NCI-H187 (cell line): ENCODE results near the gene PXN.
"Not testable (repeated sequence)": the region's sequence is repeated elsewhere in the genome, so short reads cannot be mapped to it uniquely, and the experiment has no call there.

Experiments
- DNase-seq, 2 experiments: peaks; one replicate each; lab custom pipeline; 2025; lab: John Stamatoyannopoulos, UW

Gene PXN

DNA sequence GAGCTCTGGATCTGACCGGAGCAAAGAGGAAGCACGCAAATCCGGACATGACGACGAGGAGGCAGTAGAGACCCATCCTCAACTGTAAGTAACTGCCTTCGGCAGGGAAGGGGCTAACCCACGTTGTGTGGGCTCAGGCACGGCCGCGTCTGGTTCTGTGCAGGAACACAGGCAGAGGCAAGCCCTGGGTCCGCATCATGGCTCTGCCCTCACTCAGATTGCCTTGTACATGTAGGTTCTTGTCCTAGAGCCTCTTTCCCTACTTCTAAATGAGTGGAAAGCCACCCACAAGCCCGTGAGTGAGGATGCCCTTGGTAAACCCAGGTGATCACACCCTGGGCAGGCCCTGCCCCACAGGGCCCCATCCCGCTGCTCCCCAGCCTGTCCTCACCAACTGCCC, 55.7 kb downstream of the PXN start:
- DNase-seq: no peak

DNA sequence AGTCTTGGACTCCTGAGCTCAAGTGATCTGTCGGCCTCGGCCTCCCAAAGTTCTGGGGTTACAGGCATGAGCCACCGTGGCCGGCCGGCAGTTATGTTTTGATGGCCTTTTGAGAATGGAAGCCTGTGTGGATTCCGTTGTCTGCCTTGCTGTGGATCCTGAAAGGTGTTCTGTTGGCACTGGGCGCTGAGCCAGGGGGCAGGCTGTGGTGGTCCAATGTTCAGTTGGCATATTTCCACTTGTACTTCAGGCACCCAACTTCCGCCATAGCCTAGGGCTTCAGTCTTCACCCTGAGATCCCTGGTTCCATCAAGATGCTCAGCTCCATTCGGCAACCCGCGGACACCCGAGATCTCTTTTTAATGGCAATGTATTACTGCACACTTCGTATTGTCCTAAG, 58.3 kb downstream of the PXN start:
- no peak for DNase-seq

DNA sequence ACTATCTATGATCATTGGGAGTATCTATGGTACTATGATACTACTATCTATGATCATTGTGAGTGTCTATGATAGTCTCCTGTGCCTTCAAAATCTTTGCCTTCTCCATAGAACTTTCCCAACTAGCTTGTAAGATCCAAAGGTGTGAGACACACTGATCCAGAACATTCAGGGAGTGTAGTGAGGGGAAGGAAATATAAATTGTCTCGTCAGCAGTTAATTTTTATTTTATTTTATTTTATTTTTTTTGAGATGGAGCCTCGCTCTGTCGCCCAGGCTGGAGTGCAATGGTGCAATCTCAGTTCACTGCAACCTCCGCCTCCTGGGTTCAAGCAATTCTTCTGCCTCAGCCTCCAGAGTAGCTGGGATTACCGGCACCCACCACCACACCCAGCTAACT, 58.7 kb downstream of the PXN start:
- DNase-seq: not testable (repeated sequence)

DNA sequence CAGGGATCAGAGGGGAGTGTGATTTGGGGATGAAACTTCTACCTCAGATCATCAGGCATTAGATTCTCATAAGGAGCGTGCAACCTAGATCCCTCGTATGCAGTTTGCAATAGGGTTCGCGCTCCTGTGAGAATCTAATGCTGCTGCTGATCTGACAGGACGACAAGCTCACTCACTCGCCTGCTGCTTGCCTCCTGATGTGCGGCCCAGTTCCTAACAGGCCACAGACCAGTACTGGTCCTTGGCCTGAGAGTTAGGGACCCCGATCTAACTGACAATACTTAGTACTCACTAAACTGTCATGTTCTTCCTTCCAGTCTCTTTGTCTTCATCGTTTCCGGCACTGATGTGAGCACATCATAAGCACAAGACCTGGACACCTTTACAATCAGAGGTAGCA, 59.3 kb downstream of the PXN start:
- DNase-seq: no peak

DNA sequence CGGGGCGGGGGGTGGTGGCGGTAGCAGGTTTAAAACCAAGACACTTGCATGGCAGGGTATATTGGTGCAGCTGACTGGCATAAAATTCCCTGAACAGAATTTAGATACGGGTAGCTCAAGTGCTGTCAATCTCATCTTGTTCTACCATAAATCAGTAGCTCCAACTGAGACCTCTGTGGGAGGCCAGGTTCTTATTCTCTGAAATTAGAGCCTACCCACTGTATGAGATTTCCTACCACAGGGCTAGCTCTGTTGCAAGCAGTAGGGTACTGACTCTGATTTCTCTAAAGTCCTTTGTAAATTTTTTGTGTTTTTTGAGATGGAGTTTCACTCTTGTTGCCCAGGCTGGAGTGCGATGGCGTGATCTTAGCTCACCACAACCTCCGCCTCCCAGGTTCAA, 61.4 kb downstream of the PXN start:
- no peak for DNase-seq

DNA sequence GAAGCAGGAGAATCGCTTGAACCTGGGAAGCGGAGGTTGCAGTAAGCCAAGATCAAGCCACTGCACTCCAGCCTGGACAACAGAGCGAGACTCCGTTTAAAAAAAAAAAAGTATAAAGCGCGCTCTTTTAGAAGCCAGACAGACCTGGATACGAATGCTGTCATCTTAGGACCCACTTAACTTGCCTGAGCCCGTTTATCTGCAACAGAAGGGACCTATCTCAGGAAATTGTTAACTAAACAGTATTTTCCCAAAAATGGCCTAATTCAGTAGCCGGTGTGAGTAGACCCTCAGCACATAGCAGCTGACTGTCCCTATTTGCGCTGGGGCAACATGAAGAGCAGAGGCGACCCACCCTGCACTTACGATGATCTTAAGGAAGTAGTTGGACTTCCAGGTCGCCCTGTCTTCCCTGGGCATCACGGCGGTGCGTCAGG, 65.1 kb downstream of the PXN start:
- DNase-seq: no peak

DNA sequence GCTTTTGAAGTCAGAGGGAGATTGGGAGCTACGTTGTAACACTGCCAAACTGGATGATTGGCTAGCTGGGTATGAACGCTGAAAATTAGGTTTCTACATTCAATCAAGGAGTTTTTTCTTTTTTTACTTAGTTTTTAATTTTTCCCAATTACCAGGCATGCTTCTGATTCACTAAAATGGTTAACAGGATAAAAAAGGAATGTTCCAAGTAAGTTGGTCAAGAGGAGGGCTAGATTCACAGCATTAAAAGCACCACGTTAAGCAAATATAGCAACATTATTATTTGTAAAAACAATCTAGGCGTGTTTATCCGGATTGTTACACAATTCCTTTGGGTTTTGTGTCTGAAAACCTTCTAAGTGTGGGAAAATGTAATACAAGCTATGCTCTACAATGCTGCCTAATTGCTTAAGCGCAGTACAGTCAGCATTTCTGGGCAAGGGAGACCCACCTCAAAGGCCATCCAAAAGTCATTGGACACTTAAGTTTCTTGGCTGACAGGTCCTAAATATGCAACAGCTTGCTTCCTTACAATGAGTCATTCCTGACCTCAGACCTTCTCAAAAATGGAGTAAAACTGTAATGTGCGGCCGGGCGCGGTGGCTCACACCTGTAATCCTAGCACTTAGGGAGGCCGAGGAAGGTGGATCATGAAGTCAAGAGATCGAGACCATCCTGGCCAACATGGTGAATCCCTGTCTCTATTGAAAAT, 65.8 kb downstream of the PXN start:
- no peak for DNase-seq

DNA sequence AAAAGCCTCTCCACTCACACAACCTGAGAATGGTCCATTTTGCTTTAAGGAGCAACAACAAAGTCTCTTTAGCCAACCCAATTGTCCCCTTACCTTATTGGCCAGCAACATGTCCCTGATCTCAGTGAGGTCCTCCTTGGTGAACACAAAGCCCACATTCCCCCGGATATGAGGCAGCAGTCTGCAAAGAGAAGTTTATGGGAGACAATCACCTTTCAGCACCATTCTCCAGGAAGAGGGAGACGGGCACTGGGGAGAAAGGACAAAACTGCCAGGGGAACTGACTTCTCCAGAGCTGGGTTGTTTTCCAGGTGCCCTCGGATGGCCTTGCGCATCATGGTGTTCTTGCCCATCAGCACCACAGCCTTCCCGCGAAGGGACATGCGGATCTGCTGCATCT, 66.5 kb downstream of the PXN start:
- no peak for DNase-seq

DNA sequence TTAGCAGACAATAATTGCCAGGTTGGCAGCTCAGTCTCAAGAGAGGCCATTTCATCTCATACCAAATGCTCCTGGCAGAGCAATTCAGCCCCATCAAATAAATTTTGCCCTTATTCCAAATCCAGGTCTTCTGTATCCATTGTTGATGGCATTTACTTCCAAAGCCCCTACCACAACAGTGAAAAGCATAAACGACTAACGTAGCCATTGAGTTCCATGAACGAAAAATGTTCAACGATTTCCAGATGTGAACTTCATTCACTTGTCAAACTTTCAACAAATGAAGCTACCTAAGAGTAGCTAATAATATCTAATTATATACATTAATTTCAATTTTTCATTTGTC, 68.0 kb downstream of the PXN start:
- no peak for DNase-seq

DNA sequence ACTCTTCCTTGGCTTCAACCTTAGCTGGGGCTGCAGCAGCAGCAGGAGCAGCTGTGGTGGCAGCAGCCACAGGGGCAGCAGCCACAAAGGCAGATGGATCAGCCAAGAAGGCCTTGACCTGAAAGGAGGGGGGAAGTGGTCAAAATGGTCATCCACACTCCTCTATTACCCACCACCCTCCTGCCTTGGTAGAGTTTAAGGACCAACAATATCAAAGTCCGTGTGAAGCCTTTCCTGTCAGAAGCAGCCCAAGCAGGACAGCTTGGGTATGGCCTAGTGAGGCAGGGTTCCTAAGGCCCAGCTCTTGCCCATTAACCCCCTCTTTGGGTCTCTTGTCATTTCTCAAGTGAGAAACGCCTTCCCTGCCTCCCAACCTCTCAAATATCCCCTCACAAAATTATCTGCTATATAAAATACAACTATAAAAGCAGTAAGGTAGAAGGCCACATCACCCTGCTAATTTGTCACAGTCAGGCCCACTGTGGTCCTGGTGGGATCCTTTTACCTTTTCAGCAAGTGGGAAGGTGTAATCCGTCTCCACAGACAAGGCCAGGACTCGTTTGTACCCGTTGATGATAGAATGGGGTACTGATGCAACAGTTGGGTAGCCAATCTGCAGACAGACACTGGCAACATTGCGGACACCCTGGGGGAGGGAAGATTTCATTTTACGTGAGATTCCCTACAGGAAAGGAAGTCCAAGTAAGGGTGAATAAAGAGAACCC, 68.6 kb downstream of the PXN start:
- not testable (repeated sequence) for DNase-seq

DNA sequence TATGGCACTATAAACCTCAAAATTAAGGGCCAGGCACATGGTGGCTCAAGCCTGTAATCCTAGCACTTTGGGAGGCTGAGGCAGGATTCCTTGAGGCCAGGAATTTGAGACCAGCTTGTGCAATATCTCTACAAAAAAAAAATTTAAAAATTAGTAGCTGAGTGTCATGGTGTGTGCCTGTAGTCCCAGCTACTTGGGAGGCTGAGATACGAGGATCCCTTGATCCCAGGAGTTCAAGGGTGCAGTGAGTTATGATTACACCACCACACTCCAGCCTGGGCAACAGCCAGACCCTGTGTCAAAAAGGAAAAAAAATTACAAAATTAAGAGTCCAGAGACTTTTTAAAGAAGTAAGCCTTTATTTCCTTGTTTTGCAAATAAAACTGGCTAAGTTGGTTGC, 69.2 kb downstream of the PXN start:
- DNase-seq: no peak

DNA sequence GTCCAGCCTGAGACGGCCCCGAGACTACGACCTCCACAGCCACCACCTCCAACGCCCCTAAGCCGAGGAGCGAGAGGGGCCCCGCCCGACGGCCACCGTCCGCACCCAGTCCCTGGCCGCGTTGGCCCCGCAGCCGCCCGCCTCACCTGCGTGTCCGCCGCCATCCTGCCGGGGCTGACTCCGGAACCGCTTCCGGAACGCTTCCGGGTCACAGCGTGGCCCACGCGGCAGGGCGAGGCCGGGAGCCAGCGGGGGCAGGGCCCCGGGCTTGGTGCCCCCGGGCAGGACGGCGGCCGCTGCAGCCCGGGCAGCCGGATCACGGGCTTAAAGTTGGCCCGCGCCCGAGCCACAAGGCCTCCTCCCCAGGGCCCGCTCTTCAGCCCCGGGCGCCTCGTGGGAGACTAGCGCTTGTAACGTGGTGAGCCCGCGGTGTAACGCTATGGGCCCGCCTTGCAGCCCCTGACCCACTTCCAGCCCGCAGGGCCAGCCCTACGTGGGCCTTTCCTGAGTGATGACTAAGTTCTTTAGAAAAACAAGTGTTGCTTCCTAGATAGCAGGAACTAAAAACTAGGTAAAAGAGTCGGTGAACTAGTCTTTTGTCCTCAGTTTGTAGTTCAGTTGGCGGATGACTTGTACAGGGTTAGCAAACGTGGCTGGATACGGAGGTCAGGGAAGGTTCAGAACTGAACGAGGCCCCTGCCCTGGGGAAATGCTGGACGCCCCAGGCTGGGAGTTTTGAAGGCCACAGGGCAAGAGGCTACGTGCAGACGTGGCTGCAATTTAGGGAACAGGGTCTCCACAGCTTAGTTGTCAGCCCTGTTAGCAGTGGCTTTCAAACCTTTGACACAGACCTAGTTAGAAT, 70.8 kb downstream of the PXN start, which contains the start of gene GCN1:
Gene GCN1 (minus strand): TSS at position 182 of the 862 bp plus-strand sequence. CDS start 18 bp downstream, at position 164.
- peak; percentile 59 to 64 for DNase-seq

DNA sequence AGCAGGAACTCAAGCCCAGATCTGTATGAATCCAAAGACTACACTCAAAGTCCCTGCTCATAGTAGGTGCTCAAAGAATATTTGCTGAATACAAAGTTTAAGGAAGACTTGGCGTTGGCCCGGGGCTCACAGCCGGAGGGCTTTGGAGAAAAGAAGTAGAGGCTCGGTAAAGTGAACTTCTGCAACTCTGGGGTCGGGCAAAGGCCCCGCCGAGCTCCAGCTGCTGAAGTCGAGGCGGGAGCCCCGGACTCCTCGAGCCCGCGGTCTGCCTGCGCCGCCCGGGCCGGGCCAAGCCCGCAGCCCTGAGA, 71.3 kb downstream of the PXN start:
- no peak for DNase-seq

DNA sequence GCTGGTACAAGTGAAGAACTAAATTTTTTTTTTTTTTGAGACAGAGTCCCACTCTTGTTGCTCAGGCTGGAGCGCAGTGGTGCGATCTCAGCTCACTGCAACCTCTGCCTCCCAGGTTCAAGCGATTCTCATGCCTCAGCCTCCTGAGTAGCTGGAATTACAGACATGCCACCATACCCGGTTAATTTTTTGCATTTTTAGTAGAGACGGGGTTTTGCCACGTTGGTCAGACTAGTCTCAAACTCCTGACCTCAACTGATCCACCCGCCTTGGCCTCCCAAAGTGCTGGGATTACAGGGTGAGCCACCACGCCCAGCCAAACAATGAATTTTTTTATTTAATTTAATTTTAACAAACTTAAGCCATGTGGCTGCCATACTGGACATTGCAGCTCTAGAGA, 72.2 kb downstream of the PXN start:
- DNase-seq: not testable (repeated sequence)

DNA sequence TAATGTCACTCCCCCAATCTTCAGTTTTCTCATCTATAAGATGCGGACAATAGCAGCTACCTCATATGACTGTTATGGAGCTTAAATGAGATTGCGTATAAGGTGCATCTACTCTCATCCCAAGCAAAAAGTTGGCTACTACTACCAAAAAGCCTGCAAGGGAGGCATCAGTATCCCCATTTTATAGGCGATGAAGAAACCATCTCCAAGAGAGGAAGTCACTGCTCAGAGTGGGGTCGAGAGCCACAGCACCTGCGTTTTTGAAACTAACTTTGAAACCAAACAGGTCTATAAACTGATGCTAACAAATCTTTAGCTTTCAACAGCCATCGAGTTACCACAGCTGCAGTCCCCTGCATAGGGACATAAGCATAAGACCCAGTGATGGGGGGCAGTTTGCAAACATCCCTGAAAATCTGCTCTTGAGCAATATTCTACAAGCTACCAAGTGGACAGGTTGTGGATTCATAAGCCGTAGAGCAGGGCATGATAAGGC, 74.5 kb downstream of the PXN start:
- DNase-seq: no peak

DNA sequence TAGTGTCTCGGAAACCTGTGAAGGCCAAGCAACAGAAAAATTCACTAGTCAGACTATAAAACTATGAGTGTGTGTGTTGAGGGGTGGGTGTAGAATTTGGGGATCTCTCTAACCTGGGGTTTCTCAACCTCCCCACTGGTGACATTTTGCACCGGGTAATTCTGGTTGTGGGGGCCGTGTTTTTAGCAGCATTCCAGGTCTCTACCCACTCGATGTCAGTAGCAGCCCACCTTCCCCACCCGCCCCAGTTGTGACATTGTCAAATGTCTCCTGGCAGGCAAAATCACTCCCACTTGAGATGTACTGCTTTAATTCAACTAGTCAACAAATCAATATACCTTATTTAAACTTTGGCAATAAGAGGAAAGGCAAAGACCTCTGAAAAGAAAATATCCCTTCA, 75.1 kb downstream of the PXN start:
- no peak for DNase-seq

DNA sequence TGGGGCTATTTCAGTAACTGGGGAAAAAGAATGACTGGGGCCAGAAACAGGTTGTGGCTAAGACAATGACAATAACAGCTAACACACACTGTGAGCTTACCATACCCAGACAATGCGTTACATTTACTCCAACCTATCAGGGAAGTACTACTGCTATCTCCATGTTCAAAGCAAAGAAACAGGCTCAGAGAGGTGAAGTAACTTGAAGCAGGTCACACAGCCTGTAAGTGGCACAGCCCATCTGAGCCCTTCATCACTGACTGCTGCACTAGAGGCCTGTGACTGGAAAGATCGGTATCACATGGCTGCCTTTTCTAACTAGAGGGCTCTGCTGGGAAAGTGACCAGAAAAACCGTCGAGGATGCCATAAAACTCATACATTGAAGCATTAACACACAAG, 78.9 kb downstream of the PXN start:
- no peak for DNase-seq

DNA sequence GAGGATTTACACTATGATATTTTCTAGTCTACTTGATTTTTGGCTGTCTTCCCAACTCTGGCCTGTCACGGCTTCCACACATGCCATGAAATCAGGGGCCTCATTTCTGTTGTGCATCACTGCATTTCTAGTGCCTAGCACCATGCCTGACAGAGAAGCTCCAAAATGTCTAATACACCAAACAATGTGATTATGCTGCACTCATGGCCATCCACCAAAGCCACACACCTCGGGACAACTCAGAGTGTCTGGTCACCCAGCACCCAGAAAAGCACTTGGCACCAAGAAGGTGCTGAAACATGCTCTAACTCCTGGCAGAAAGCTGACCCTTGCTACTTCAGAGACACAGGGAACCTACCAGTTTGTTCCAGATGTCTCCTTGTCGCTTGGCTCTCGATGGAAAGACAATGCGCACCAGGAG, 82.3 kb downstream of the PXN start:
- no peak for DNase-seq

DNA sequence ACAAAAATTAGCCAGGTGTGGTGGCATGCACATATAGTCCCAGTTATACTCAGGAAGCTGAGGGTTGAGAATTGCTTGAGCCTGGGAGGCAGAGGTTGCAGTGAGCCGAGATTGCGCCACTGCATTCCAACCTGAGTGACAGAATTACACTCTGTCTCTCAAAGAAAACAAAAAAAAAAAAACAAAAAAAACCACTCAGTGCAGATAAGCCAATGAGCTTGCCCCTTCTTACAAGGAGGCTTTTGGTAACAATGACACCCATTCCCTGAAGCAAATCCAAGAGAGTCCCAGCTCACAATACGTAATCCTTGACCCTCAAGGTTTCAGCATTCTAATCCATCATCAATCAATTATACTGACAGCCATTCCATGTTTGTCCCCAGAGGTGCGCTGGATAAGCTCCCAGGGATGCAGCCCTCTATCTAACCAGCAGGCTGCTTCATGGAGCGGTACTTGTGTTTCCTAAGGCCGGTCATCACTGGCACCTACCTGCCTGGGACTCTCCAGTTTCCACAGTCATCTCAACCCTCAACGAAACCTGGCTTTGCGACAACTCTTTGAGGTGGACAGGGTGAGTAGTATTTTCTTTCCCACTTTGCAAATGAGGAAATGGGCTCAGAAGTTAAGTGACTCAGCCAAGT, 83.4 kb downstream of the PXN start:
- DNase-seq: no peak

DNA sequence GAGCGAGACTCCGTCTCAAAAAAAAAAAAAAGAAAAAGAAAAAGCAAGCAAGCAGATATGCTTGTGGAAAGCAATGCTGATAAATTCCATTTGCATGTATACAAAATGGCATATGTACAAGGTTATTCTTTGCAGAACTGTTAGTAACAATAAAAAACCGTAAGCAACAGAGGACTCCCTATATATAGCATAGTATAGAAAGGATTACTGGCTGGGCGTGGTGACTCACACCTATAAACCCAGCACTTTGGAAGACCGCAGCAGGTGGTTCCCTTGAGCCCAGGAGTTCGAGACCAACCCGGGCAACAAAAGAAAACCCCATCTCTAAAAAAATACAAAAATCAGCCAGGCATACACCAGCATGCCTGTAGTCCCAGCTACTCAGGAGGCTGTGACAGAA, 84.6 kb downstream of the PXN start:
- no peak for DNase-seq

DNA sequence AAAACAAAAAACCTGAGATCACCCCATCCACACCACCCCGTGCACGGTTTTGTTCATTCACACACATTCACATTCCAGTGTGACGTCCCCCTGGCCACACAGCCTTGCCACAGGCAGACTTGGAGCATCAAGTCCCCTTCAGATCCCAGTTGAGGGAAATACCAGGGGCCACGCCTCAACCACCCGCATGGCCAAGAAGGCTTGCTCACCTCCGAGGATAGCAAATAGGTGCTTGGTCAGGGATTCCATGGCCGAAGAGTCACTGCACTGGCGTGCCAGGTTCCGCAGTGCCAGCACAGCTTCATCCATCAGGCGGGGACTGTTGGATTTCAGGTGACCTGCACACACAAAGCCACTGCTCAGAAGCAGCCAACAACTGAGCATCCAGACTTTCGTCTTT, 90.0 kb downstream of the PXN start:
- DNase-seq: no peak

DNA sequence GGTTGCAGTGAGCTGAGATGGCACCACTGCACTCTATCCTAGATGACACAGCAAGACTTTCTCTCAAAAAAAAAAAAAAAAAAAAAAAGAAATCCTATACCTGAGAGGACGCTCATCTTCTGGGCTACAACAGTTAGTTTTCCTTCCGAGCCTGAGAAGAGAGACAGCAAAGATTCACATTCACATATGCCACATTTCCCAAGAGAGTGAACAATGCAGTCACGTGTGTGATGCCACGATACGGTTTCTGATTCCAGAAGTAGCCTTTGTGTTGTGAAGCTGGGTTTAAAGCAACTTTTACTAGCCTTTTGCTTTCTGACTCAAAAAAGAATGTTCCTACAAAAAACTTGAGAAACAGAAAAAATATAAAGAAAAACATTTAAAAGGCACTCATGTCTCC, 90.5 kb downstream of the PXN start:
- DNase-seq: peak; percentile 52 to 77
